Stimulated activated CD8-positive, alpha-beta memory T cell treated with anti-CD3 and anti-CD28 coated beads, Interleukin-4, amount 100 ng/mL, for 48 hours (primary cell): Measurements from ENCODE around the gene CBFA2T3.
A peak's percentile ranks its signal among the peaks of the same experiment; 100 is the strongest.

Source experiments
- DNase-seq: peaks from one replicate; pipeline ENCODE4 v3.0.0-alpha.2; 2020

The CBFA2T3 gene

GRCh38 chr16:88957887-88958577, 19.0 kb downstream of the CBFA2T3 start:
- DNase-seq, result peak; percentile 50

- DNase-seq, result no peak
Measured at GRCh38 chr16:88957433-88957767, 19.6 kb downstream of the CBFA2T3 start.

- DNase-seq, result no peak
Measured at GRCh38 chr16:88956546-88957432, 20.2 kb downstream of the CBFA2T3 start.

- no peak for DNase-seq
Measured at GRCh38 chr16:88955906-88956305, 21.1 kb downstream of the CBFA2T3 start.

- no peak for DNase-seq
Measured at GRCh38 chr16:88953003-88953690, 23.9 kb downstream of the CBFA2T3 start.

- DNase-seq, result no peak
Measured at GRCh38 chr16:88951989-88952388, 25.0 kb downstream of the CBFA2T3 start.

- DNase-seq, result no peak
Measured at GRCh38 chr16:88951501-88951900, 25.5 kb downstream of the CBFA2T3 start.

GRCh38 chr16:88948781-88949490, 28.1 kb downstream of the CBFA2T3 start:
- DNase-seq, result no peak

- DNase-seq, result no peak
Measured at GRCh38 chr16:88945473-88945872, 31.5 kb downstream of the CBFA2T3 start.

GRCh38 chr16:88943741-88944140, 33.3 kb downstream of the CBFA2T3 start:
- no peak for DNase-seq

- DNase-seq, result no peak
Measured at GRCh38 chr16:88943131-88943664, 33.8 kb downstream of the CBFA2T3 start.

- DNase-seq, result peak; percentile 79
Measured at GRCh38 chr16:88941913-88942909, 34.8 kb downstream of the CBFA2T3 start.

- no peak for DNase-seq
Measured at GRCh38 chr16:88940862-88941817, 35.9 kb downstream of the CBFA2T3 start.

GRCh38 chr16:88939972-88940861, 36.8 kb downstream of the CBFA2T3 start:
- DNase-seq, result no peak

GRCh38 chr16:88939245-88939971, 37.6 kb downstream of the CBFA2T3 start:
- DNase-seq, result no peak

GRCh38 chr16:88938777-88939244, 38.2 kb downstream of the CBFA2T3 start:
- DNase-seq, result no peak

- no peak for DNase-seq
Measured at GRCh38 chr16:88938119-88938776, 38.8 kb downstream of the CBFA2T3 start.

- DNase-seq, result no peak
Measured at GRCh38 chr16:88937206-88937621, 39.8 kb downstream of the CBFA2T3 start.
